PC-9 (cell line): ENCODE results near the gene MTMR3. TPM values are rescaled to one million over a fixed set of nuclear protein-coding genes. Genes with fewer than 3 reads are reported as not detected.

Source experiments
- BruUV-seq: library from RNA; stranded (reverse); fragments of 400-500 nt; replicated peaks from 2 replicates; lab custom pipeline; 2021; lab: Mats Ljungman, UMichigan
- CTCF ChIA-PET: fragments of 300-600 bp; sonication (Branson Sonifier 250); formaldehyde crosslinking; loops from one replicate; lab custom pipeline; 2022; ENCODE audit warnings: antibody characterized with exemption; lab: Charles Lee
- POLR2A ChIA-PET: fragments of 300-600 bp; sonication (Branson Sonifier 250); formaldehyde crosslinking; loops from one replicate; lab custom pipeline; 2022; ENCODE audit warnings: antibody characterized with exemption; ENCODE audit not compliant: unreplicated experiment; lab: Charles Lee
- DNase-seq, 2 experiments: peaks; one replicate each; pipeline versions ENCODE4 v3.0.0 to v3.0.0-alpha.2; 2015 to 2022; ENCODE audit warnings: mixed read lengths in 1 of 2
- H2AFZ ChIP-seq: fragments of 200-600 bp; sonication (generic); 2 replicates; pipeline ENCODE4 v1.8.1; 2017; ENCODE audit warnings: antibody characterized with exemption
- H3F3A ChIP-seq: fragments of 200-600 bp; sonication (generic); 2 replicates; pipeline ENCODE4 v1.8.1; 2017; ENCODE audit warnings: antibody characterized with exemption, mild to moderate bottlenecking, low read depth; ENCODE audit not compliant: insufficient read depth
- H3K27ac ChIP-seq: fragments of 200-600 bp; sonication (generic); 2 replicates; pipeline ENCODE4 v1.6.1; 2016; ENCODE audit warnings: mixed run types
- H3K27me3 ChIP-seq: fragments of 200-600 bp; sonication (generic); 2 replicates; pipeline ENCODE4 v1.6.1; 2016; ENCODE audit warnings: low read depth, mixed run types; ENCODE audit not compliant: insufficient read depth
- H3K36me3 ChIP-seq: fragments of 200-600 bp; sonication (generic); 2 replicates; pipeline ENCODE4 v1.6.1; 2016; ENCODE audit warnings: low read depth, mixed run types
- H3K4me1 ChIP-seq: fragments of 200-600 bp; sonication (generic); replicated peaks from 2 replicates; pipeline ENCODE4 v1.6.1; 2016; ENCODE audit warnings: mixed run types; ENCODE audit not compliant: insufficient read depth
- H3K4me2 ChIP-seq: fragments of 200-600 bp; sonication (generic); 2 replicates; pipeline ENCODE4 v1.6.1; 2017; ENCODE audit warnings: mixed run types
- H3K4me3 ChIP-seq: fragments of 200-600 bp; sonication (generic); 2 replicates; pipeline ENCODE4 v1.6.1; 2016; ENCODE audit warnings: mixed run types
- H3K79me2 ChIP-seq: fragments of 200-600 bp; sonication (generic); 2 replicates; pipeline ENCODE4 v1.6.1; 2017; ENCODE audit warnings: low read depth, mixed run types
- H3K9me2 ChIP-seq: fragments of 200-600 bp; sonication (generic); 2 replicates; pipeline ENCODE4 v1.8.1; 2017; ENCODE audit warnings: mild to moderate bottlenecking; ENCODE audit not compliant: insufficient read depth
- H3K9me3 ChIP-seq: fragments of 200-600 bp; sonication (generic); 2 replicates; pipeline ENCODE4 v1.8.1; 2016; ENCODE audit warnings: low read depth; ENCODE audit not compliant: insufficient read depth
- H4K20me1 ChIP-seq: fragments of 200-600 bp; sonication (generic); 2 replicates; pipeline ENCODE4 v1.8.1; 2017; ENCODE audit not compliant: insufficient read depth
- EZH2 ChIP-seq: fragments of 200-600 bp; sonication (generic); IDR thresholded peaks from 2 replicates; pipeline ENCODE4 v1.8.0; 2017; ENCODE audit warnings: antibody characterized with exemption, low read depth
- intact Hi-C: fragments of 100-400 bp; cut with micrococcal nuclease; formaldehyde crosslinking; loops from one replicate; pipeline ENCODE4 v1.10.0; 2022; ENCODE audit not compliant: unreplicated experiment
- total RNA-seq: library from RNA; stranded (reverse); gene quantifications from 2 replicates; pipeline ENCODE4 v1.2.3, GENCODE V29; 2021
- TF ChIP-seq, protein P1 (sequence below): fragments of 200-600 bp; sonication (generic); conservative IDR thresholded peaks from 2 replicates; pipeline ENCODE4 v1.6.1; 2017; ENCODE audit warnings: mixed run types, antibody characterized with exemption, mild to moderate bottlenecking, moderate library complexity

Gene MTMR3
- total RNA-seq, 1 experiment from 2014 or later: 28.1 TPM

DNA sequence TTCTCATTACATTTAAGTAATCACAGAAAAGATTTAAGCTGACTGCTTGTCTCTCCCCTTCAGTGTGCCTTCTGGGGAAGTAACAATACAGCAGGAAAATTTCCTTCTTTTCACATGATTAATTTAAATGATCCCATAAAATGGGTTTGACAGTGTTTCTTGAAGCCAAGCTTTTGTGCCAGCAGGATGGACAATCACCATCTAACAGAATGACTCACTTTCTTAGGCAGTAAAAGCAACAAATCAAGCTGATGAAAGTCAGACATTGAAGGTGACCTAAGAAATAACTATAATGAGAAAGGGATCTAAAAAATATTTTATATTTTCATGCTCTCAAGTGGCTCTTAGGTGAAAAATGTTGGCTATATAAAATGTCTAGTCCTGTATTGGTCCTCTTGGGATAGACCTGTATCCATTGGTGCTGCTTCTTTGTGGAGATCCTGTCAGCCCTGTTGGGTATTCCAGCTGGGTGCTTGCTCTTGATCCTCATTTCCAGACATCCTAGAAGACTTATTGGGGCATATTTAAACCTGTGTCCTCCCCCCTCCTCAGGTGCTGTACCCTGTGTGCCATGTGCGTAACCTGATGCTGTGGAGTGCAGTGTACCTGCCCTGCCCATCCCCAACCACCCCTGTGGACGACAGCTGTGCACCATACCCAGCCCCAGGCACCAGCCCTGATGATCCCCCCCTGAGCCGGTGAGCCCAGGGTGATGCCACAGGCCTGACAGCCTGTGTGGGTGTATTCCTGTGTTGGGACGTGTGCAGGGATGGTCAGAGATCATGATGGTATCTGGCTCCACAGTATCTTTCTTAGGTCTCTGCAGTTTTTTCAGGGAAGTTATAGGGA, 134.6 kb downstream of the MTMR3 start:
- Histone ChIP-seq H3K36me3 (peaks cover 4% of the 10 kb centered on the region; the same call in 1 of the 2 replicates), H3F3A (no peaks in the 10 kb centered on the region), H3K4me1 (no peaks in the 10 kb centered on the region), H3K27ac (no peak overlapping the region), H3K79me2 (no peaks in the 10 kb centered on the region), H3K27me3 (no peaks in the 10 kb centered on the region), H3K4me2 (no peak overlapping the region), H3K4me3 (no peak overlapping the region), H3K9me2 (no peaks in the 10 kb centered on the region), H2AFZ (no peak overlapping the region), H3K9me3 (no peaks in the 10 kb centered on the region), H4K20me1 (no peaks in the 10 kb centered on the region)
- ChIA-PET POLR2A (no interaction called here), CTCF (no interaction called here)
- no TSS peak for BruUV-seq
- intact Hi-C loops: no loop called here
- no peak for DNase-seq
- no peak for TF ChIP-seq EZH2
- TF ChIP-seq, protein P1, sequence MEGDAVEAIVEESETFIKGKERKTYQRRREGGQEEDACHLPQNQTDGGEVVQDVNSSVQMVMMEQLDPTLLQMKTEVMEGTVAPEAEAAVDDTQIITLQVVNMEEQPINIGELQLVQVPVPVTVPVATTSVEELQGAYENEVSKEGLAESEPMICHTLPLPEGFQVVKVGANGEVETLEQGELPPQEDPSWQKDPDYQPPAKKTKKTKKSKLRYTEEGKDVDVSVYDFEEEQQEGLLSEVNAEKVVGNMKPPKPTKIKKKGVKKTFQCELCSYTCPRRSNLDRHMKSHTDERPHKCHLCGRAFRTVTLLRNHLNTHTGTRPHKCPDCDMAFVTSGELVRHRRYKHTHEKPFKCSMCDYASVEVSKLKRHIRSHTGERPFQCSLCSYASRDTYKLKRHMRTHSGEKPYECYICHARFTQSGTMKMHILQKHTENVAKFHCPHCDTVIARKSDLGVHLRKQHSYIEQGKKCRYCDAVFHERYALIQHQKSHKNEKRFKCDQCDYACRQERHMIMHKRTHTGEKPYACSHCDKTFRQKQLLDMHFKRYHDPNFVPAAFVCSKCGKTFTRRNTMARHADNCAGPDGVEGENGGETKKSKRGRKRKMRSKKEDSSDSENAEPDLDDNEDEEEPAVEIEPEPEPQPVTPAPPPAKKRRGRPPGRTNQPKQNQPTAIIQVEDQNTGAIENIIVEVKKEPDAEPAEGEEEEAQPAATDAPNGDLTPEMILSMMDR: no peak

DNA sequence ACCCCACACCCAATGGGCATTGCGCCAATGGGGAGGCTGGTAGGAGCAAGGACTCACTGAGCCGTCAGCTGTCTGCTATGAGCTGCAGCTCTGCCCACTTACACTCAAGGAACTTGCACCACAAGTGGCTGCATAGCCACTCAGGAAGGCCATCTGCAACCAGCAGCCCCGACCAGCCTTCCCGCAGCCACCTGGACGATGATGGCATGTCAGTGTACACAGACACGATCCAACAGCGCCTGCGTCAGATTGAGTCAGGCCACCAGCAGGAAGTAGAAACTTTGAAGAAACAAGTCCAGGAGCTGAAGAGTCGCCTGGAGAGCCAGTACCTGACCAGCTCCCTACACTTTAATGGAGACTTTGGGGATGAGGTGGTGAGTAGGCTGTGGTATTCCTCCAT, 137.5 kb downstream of the MTMR3 start:
- intact Hi-C loops: loop anchor here (10.0 kb wide), 1 partner anchor 64 kb away; the partner anchor contains the start of gene HORMAD2
- DNase-seq: no peak
- ChIA-PET POLR2A (no interaction called here), CTCF (no interaction called here)
- Histone ChIP-seq H3K27me3 (no peaks in the 10 kb centered on the region), H2AFZ (no peak overlapping the region), H3K27ac (no peak overlapping the region), H3K9me3 (no peaks in the 10 kb centered on the region), H3K4me3 (no peak overlapping the region), H3K79me2 (no peaks in the 10 kb centered on the region), H3K9me2 (no peaks in the 10 kb centered on the region), H3K36me3 (peaks cover 4% of the 10 kb centered on the region; the same call in 1 of the 2 replicates), H3K4me2 (no peak overlapping the region), H4K20me1 (no peaks in the 10 kb centered on the region), H3K4me1 (no peaks in the 10 kb centered on the region), H3F3A (no peaks in the 10 kb centered on the region)
- no peak for TF ChIP-seq EZH2
- TF ChIP-seq, protein P1: no peak
- no TSS peak for BruUV-seq

DNA sequence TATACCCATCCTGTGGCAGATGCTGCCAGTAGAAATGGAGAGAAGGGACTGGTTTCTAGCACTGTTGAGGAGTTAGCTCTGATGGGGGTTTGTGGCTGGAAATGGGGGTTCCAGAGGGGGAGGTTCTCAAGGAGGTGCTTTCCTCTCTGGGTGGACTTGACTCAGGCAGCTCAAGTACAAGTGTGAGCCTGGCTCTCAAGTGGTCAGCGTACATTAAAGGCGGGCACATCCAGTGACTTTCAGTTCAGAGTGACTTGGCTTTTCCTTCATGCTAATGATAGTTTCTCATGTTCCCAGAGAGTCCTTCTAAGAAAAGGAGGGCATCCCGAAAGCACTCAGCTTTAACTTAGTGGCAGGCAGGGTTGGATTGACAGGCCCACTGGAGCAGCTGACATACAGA, 138.4 kb downstream of the MTMR3 start:
- H3K27ac ChIP-seq: no peak overlapping the region
- no peak overlapping the region for H2AFZ ChIP-seq
- H3K9me2 ChIP-seq: no peaks in the 10 kb centered on the region
- no peaks in the 10 kb centered on the region for H3F3A ChIP-seq
- CTCF ChIA-PET: no interaction called here
- no peaks in the 10 kb centered on the region for H3K79me2 ChIP-seq
- no peaks in the 10 kb centered on the region for H3K27me3 ChIP-seq
- BruUV-seq: no TSS peak
- H3K4me3 ChIP-seq: no peak overlapping the region
- H3K4me2 ChIP-seq: no peak overlapping the region
- H4K20me1 ChIP-seq: no peaks in the 10 kb centered on the region
- DNase-seq: no peak
- H3K9me3 ChIP-seq: no peaks in the 10 kb centered on the region
- TF ChIP-seq, protein P1: no peak
- no peak for TF ChIP-seq EZH2
- peaks cover 4% of the 10 kb centered on the region; the same call in 1 of the 2 replicates for H3K36me3 ChIP-seq
- no peaks in the 10 kb centered on the region for H3K4me1 ChIP-seq
- POLR2A ChIA-PET: no interaction called here
- intact Hi-C loops: loop anchor here (10.0 kb wide), 1 partner anchor 63 kb away; the partner anchor contains the start of gene HORMAD2
